Heart left ventricle (tissue), 16 donors: ENCODE data around the gene KRTAP5-5. TPM values are rescaled to one million over a fixed set of nuclear protein-coding genes. Genes with fewer than 3 reads are reported as not detected.

Source experiments
- ATAC-seq, 4 donors: fragments of 200-7000 bp; cut with Tn5 transposase; one replicate each; pipeline ENCODE4 v1.9.1; 2020 to 2022; ENCODE audit warnings: moderate library complexity in 4 of 4, mild to moderate bottlenecking in 3 of 4, moderate number of reproducible peaks in 1 of 4
- DNase-seq, 5 donors: peaks; one replicate each; pipeline ENCODE4 v3.0.0-alpha.2; 2020
- H3K27ac ChIP-seq, 12 donors: fragments of 200-600 bp; sonication (generic) in 4 of 12; one replicate each; pipeline versions ENCODE4 v1.5.0 to v1.8.0; 2016 to 2022; ENCODE audit warnings: mild to moderate bottlenecking in 2 of 12
- H3K27me3 ChIP-seq, 9 donors: fragments of 200-600 bp; sonication (generic) in 2 of 9; one replicate each; pipeline versions ENCODE4 v1.5.1 to v1.8.0; 2016 to 2022; ENCODE audit warnings: mild to moderate bottlenecking in 3 of 9
- H3K36me3 ChIP-seq, 9 donors: fragments of 200-600 bp; sonication (generic) in 2 of 9; one replicate each; pipeline versions ENCODE4 v1.5.0 to v1.8.0; 2018 to 2022; ENCODE audit warnings: mild to moderate bottlenecking in 2 of 9
- H3K4me1 ChIP-seq, 12 donors: fragments of 200-600 bp; sonication (generic) in 4 of 12; one replicate each; pipeline versions ENCODE4 v1.5.0 to v1.8.0; 2016 to 2022; ENCODE audit warnings: mild to moderate bottlenecking in 3 of 12
- H3K4me3 ChIP-seq, 12 donors: fragments of 200-600 bp; sonication (generic) in 4 of 12; one replicate each; pipeline versions ENCODE4 v1.5.0 to v1.8.0; 2017 to 2022; ENCODE audit warnings: mild to moderate bottlenecking in 9 of 12, moderate library complexity in 4 of 12
- H3K9me3 ChIP-seq, 12 donors: fragments of 200-600 bp; sonication (generic) in 4 of 12; one replicate each; pipeline versions ENCODE4 v1.5.0 to v1.8.0; 2016 to 2022; ENCODE audit warnings: mild to moderate bottlenecking in 1 of 12
- POLR2A ChIP-seq, 2 donors: fragments of 450-650 bp; IDR thresholded peaks; one replicate each; pipeline ENCODE4 v1.6.1; 2017; ENCODE audit warnings: antibody characterized with exemption in 2 of 2, mild to moderate bottlenecking in 2 of 2, moderate library complexity in 2 of 2
- WGBS, 4 donors: extraction: QIAGEN DNeasy Blood & Tissue Kit in 2 of 4; methylation state at CpG; one replicate each; pipeline versions ENCODE4 v1.1.5 to v1.1.7; 2013 to 2018; 5-methylcytosine and 5-hydroxymethylcytosine counted together
- intact Hi-C, 10 donors: fragments of 100-400 bp; cut with DNase I; formaldehyde crosslinking; loops; one replicate each; pipeline versions ENCODE4 v1.11.1 to v1.14.2; 2022
- polyA plus RNA-seq, 2 donors: library from polyadenylated mRNA; stranded (reverse); fragments of 200-250 nt; gene quantifications; one replicate each; pipeline ENCODE4 v1.2.3, GENCODE V29; 2013
- total RNA-seq, 9 donors: library from RNA; depleted of rRNA in 2 of 9; stranded (reverse); fragments of >200 nt in 2 of 9; fragmentation: NEBNext Ultra II Directional in 3 of 9; extraction: Animal tissue kit (Norgen Biotek cat#: 25700) in 3 of 9; gene quantifications; one replicate each; pipeline versions ENCODE4 v1.1.0 to v1.2.4, GENCODE V29; 2016 to 2023
- TF ChIP-seq, protein P1 (sequence below), 12 donors: fragments of 200-600 bp; sonication (generic) in 4 of 12; IDR thresholded peaks; one replicate each; pipeline versions ENCODE4 v1.5.0 to v1.8.0; 2018 to 2022; ENCODE audit warnings: antibody characterized with exemption in 12 of 12, mild to moderate bottlenecking in 5 of 12
- donor health status: ischemic (EF 13 %, LVEDD 7.1; RV severe dilation, severe dysfunction).
- donor health status: healthy with polysubstance abuse.
- donor health status: DM: no; HTN: yes; CAD: no.
- donor health status: DM: no; HTN: no; CAD: no.
- donor health status: ischemic (EF 25% LVEDD 6.9; RV normal size, moderate dysfunction).
- donor health status: ischemic (EF 25% LVEDD 5.7; RV mildly dilated, moderate dysfunction).
- donor health status: healthy.
- donor health status: DM: yes; HTN: yes; CAD: no.
- donor health status: ischemic (EF 35%, LVEDD 5.7; RV mildly dilated, moderate dysfunction).
- donor health status: nonischemic (EF 11% LVEDD 7.7; RV severe dilation, severe dysfunction).
- donor health status: DM: yes; HTN: yes; CAD: no.
- donor health status: PGD.
- donor health status: ischemic (EF 29% LVEDD 5.4; RV normal size, mild dysfunction).
- donor health status: nonischemic (EF 23%, LVEDD 6.1; RV moderate dilation, normal function).

The KRTAP5-5 gene
- total and polyA plus RNA-seq, 11 donors, result not detected

DNA sequence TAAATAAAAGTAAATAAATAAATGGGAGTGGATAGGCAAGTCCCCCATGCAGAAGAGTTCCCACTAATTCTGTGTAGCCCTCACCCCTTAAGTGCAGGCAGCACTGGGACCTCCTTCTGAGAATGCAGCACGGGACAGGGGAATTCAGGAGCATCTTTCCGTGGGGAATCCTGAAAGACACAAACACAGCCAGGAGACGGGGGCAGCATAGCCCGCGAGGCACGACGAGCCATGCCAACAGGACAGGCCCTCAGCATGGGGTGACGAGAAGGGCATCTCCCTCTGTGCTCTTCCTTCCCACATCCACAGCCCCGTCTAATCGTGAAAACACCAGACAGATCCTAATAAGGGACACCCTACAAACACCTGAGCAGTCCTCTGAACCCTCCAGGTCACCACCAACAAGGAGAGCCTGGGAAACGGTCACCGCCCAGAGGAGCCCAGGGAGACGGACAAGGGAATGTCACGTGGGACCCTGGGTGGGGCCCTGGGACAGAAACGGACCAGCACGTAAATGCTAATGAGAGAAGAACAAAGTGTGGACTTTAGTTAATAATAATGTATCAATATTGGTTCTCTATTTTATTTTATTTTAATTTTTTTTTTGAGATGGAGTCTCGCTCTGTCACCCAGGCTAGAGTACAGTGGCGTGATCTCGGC is 6.8 kb downstream of the KRTAP5-5 start:
- peaks cover 0 to 30% (median 8%) of the 10 kb centered on the region in 9 donors for H3K27me3 ChIP-seq
- DNase-seq (no peak), ATAC-seq (no peak)
- no peaks in the 10 kb centered on the region for H3K36me3 ChIP-seq
- TF ChIP-seq POLR2A (IDR thresholded peaks at IDR 0.05), result no peak
- TF ChIP-seq, protein P1, sequence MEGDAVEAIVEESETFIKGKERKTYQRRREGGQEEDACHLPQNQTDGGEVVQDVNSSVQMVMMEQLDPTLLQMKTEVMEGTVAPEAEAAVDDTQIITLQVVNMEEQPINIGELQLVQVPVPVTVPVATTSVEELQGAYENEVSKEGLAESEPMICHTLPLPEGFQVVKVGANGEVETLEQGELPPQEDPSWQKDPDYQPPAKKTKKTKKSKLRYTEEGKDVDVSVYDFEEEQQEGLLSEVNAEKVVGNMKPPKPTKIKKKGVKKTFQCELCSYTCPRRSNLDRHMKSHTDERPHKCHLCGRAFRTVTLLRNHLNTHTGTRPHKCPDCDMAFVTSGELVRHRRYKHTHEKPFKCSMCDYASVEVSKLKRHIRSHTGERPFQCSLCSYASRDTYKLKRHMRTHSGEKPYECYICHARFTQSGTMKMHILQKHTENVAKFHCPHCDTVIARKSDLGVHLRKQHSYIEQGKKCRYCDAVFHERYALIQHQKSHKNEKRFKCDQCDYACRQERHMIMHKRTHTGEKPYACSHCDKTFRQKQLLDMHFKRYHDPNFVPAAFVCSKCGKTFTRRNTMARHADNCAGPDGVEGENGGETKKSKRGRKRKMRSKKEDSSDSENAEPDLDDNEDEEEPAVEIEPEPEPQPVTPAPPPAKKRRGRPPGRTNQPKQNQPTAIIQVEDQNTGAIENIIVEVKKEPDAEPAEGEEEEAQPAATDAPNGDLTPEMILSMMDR (IDR thresholded peaks at IDR 0.05), result no peak
- intact Hi-C loops, result loop anchor here in 2 of 10 donors (10.0 kb wide), 1 partner anchor 92 kb away; no protein-coding TSS in a partner anchor
- H3K27ac ChIP-seq, result no peak overlapping the region
- peaks cover 0 to 21% (median 9%) of the 10 kb centered on the region in 12 donors for H3K4me1 ChIP-seq
- H3K4me3 ChIP-seq, result no peak overlapping the region
- 87 to 90% (median 88%) methylated on average over 19 of the region's 19 CpGs for WGBS, 4 donors
- H3K9me3 ChIP-seq, result no peaks in the 10 kb centered on the region

DNA sequence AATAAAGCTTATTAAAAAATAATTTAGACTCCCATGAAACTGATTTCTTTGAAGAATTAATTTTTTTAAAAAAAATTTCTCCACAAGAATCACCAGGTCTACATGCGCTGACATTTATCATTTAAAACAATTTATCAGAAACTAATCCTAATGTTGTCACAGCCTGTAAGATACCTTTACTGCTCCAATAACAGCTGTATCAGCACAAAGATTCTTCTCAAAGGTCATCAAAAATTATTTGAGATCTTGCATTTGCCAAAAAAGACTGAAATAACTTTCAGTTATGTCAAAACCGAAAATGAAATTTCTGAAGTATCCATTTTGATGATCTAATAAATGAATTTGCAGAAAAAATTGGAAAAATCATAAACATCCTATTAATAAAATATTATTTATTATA is 8.1 kb downstream of the KRTAP5-5 start:
- H3K4me3 ChIP-seq, result no peak overlapping the region
- H3K9me3 ChIP-seq, result no peaks in the 10 kb centered on the region
- H3K27me3 ChIP-seq, result peaks cover 0 to 19% (median 1%) of the 10 kb centered on the region in 9 donors
- H3K36me3 ChIP-seq, result no peaks in the 10 kb centered on the region
- ATAC-seq, result no peak
- H3K4me1 ChIP-seq, result peaks cover 0 to 20% (median 7%) of the 10 kb centered on the region in 12 donors
- TF ChIP-seq, protein P1 (IDR thresholded peaks at IDR 0.05), result no peak
- no peak for TF ChIP-seq POLR2A (IDR thresholded peaks at IDR 0.05)
- H3K27ac ChIP-seq, result no peak overlapping the region
- no peak for DNase-seq
- intact Hi-C loops, result loop anchor here in 2 of 10 donors (10.0 kb wide), 1 partner anchor 93 kb away; no protein-coding TSS in a partner anchor
- WGBS, 4 donors, result 87 to 93% (median 90%) methylated on average over 2 of the region's 2 CpGs

DNA sequence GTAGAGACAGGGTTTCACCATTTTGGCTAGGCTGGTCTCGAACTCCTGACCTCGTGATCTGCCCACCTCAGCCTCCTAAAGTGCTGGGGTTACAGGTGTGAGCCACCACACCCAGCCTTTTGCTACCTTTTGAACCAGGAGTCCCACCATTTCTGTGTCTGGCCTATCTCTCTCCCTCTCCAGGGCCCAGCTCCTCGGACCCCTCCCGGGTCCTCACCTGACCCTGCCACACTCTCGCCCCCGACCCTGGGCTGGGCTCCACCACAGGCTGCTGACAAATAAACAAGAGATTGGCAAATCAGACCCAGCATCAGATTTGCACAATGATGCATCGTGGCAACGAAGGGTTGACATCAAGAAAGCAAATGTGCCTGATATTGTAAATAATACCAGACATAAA is 8.8 kb downstream of the KRTAP5-5 start:
- Histone ChIP-seq H3K27ac (peak overlapping the region in 5 of 12 donors; percentile 39 to 76 (median 56)), H3K27me3 (peaks cover 0 to 17% (median 0%) of the 10 kb centered on the region in 9 donors), H3K4me1 (peaks cover 0 to 20% (median 7%) of the 10 kb centered on the region in 12 donors), H3K9me3 (no peaks in the 10 kb centered on the region), H3K36me3 (no peaks in the 10 kb centered on the region), H3K4me3 (no peak overlapping the region)
- TF ChIP-seq, protein P1 (IDR thresholded peaks at IDR 0.05), result no peak
- no peak for TF ChIP-seq POLR2A (IDR thresholded peaks at IDR 0.05)
- intact Hi-C loops, result loop anchor here in 2 of 10 donors (10.0 kb wide), 1 partner anchor 94 kb away; no protein-coding TSS in a partner anchor
- 71 to 82% (median 78%) methylated on average over 8 of the region's 8 CpGs for WGBS, 4 donors
- DNase-seq, result no peak
- ATAC-seq, result no peak

DNA sequence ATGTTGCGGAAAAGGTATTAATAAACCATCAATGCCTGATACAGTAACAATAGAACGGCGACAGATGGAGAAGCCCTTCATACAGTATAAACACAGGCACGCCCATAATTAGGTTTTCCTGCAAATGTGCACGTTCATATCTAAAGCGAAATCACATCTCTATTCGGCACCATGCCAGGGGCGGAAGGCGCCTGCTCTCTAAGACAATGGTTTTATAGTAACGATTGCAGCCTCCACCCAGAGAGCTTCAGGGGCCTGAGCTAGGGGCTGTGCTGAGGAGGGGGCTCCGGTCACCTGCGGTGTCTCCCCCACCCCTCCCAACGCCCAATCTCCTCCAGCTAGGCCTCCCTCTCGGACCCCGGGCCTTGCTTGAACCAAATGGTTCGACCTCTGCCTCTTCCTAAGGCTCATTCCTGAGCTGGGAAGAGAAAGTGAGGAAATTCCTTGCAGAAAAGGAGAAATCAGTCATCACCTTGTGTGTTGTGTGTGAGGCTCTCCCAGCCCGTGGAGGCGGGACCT is 9.6 kb downstream of the KRTAP5-5 start:
- WGBS, 4 donors, result 49 to 72% (median 54%) methylated on average over 14 to 18 of the region's 18 CpGs
- peak in 4 of 5 donors; percentile 60 to 75 (median 68) for DNase-seq
- intact Hi-C loops, result loop anchor here in 2 of 10 donors (10.0 kb wide), 1 partner anchor 94 kb away; no protein-coding TSS in a partner anchor
- H3K36me3 ChIP-seq, result no peaks in the 10 kb centered on the region
- peak overlapping the region in 6 of 12 donors; percentile 22 to 76 (median 68) for H3K27ac ChIP-seq
- no peak for TF ChIP-seq POLR2A (IDR thresholded peaks at IDR 0.05)
- TF ChIP-seq, protein P1 (IDR thresholded peaks at IDR 0.05), result no peak
- H3K4me1 ChIP-seq, result peaks cover 0 to 20% (median 7%) of the 10 kb centered on the region in 12 donors
- H3K4me3 ChIP-seq, result peak overlapping the region in 4 of 12 donors; percentile 14 to 25 (median 19)
- peaks cover 0 to 16% (median 0%) of the 10 kb centered on the region in 9 donors for H3K27me3 ChIP-seq
- H3K9me3 ChIP-seq, result no peaks in the 10 kb centered on the region
- peak; percentile 25 to 88 (median 71) for ATAC-seq
